Endothelial cell of umbilical vein (primary cell): ENCODE data around the gene ARHGAP21. TPM values are rescaled to one million over a fixed set of nuclear protein-coding genes. Genes with fewer than 3 reads are reported as not detected.

Experiments used
- BruUV-seq: library from RNA; stranded (reverse); fragments of 400-500 nt; replicated peaks from 2 replicates; lab custom pipeline; 2021; lab: Mats Ljungman, UMichigan
- CTCF ChIA-PET: fragments of 300-600, 350-600 bp; sonication (Branson Sonifier 250); formaldehyde crosslinking; loops from one replicate; lab custom pipeline; 2021; ENCODE audit warnings: antibody characterized with exemption, inconsistent platforms; lab: Charles Lee
- POLR2A ChIA-PET: fragments of 300-600, 350-600 bp; sonication (Branson Sonifier 250); formaldehyde crosslinking; loops from one replicate; lab custom pipeline; 2021; ENCODE audit warnings: antibody characterized with exemption, inconsistent platforms; lab: Charles Lee
- DNase-seq: peaks from one replicate; pipeline ENCODE4 v3.0.0-alpha.2; 2011; ENCODE audit warnings: low read depth, low spot score
- FAIRE-seq: peaks from 2 replicates; lab custom pipeline; 2011; peaks lifted over from hg19 to GRCh38; lab: Jason Lieb, UNC
- H2AFZ ChIP-seq: 2 replicates; pipeline ENCODE4 v1.6.0; 2012; ENCODE audit warnings: low read depth, low read length, control low read depth, inconsistent platforms
- H3K27ac ChIP-seq: 2 replicates; pipeline ENCODE4 v1.5.1; 2011; ENCODE audit warnings: low read depth, mild to moderate bottlenecking, control low read depth, low read length, moderate library complexity; ENCODE audit not compliant: insufficient read depth
- H3K27me3 ChIP-seq, 2 experiments: 2 replicates each; pipeline versions ENCODE4 v1.6.0 to v1.6.1; 2011; ENCODE audit warnings: low read length in 2 of 2, mixed read lengths in 1 of 2; ENCODE audit not compliant: control insufficient read depth in 2 of 2, insufficient read depth in 2 of 2
- H3K36me3 ChIP-seq, 2 experiments: 2 replicates in 1 of 2; 3 replicates in 1 of 2; pipeline ENCODE4 v1.5.1; 2011; ENCODE audit warnings: low read length in 2 of 2, mild to moderate bottlenecking in 1 of 2, moderate library complexity in 1 of 2; ENCODE audit not compliant: control insufficient read depth in 2 of 2, insufficient read depth in 2 of 2; ENCODE audit errors: extremely low read depth in 1 of 2
- H3K4me1 ChIP-seq: 3 replicates; pipeline ENCODE4 v1.5.1; 2011; ENCODE audit warnings: mild to moderate bottlenecking, low read length; ENCODE audit not compliant: control insufficient read depth, insufficient read depth; ENCODE audit errors: extremely low read depth
- H3K4me2 ChIP-seq: 2 replicates; pipeline ENCODE4 v1.6.1; 2011; ENCODE audit warnings: low read length, control low read depth, mixed read lengths; ENCODE audit not compliant: insufficient read depth
- H3K4me3 ChIP-seq, 3 experiments: fragments of 200-600 bp in 1 of 3; sonication (generic), shearing (Covaris generic) in 1 of 3; replicated peaks in 1 of 3; 2 replicates each; pipeline ENCODE4 v1.5.1; 2011 to 2016; ENCODE audit warnings: control low read depth in 3 of 3, low read length in 3 of 3, mild to moderate bottlenecking in 2 of 3, inconsistent platforms in 1 of 3, low read depth in 1 of 3, moderate library complexity in 1 of 3; ENCODE audit not compliant: insufficient read depth in 1 of 3
- H3K79me2 ChIP-seq: 2 replicates; pipeline ENCODE4 v1.6.0; 2012; ENCODE audit warnings: low read length, inconsistent platforms; ENCODE audit not compliant: control insufficient read depth, insufficient read depth
- H3K9ac ChIP-seq: replicated peaks from 2 replicates; pipeline ENCODE3; 2011; ENCODE audit warnings: low read length, control low read depth; ENCODE audit not compliant: insufficient read depth; ENCODE audit errors: extremely low read depth
- H3K9me1 ChIP-seq: replicated peaks from 3 replicates; pipeline ENCODE4 v1.6.0; 2011; ENCODE audit warnings: mild to moderate bottlenecking, low read length; ENCODE audit not compliant: control insufficient read depth, insufficient read depth; ENCODE audit errors: extremely low read depth
- H3K9me3 ChIP-seq: replicated peaks from 2 replicates; pipeline ENCODE4 v1.5.1; 2012; ENCODE audit warnings: low read length, inconsistent platforms; ENCODE audit not compliant: control insufficient read depth, insufficient read depth
- H4K20me1 ChIP-seq: replicated peaks from 2 replicates; pipeline ENCODE3; 2011; ENCODE audit warnings: mild to moderate bottlenecking, low read length; ENCODE audit not compliant: control insufficient read depth, insufficient read depth; ENCODE audit errors: extremely low read depth
- EZH2 ChIP-seq: IDR thresholded peaks from 2 replicates; pipeline ENCODE4 v1.6.1; 2012; ENCODE audit warnings: borderline replicate concordance, low read depth, mild to moderate bottlenecking, moderate library complexity, low read length, inconsistent platforms; ENCODE audit not compliant: severe bottlenecking
- FOS ChIP-seq: IDR thresholded peaks from 2 replicates; pipeline ENCODE4 v1.6.1; 2011; ENCODE audit warnings: mild to moderate bottlenecking, low read length, moderate library complexity, borderline replicate concordance; ENCODE audit not compliant: insufficient read depth
- GATA2 ChIP-seq: IDR thresholded peaks from 2 replicates; pipeline ENCODE4 v1.7.0; 2011; ENCODE audit warnings: low read depth, mild to moderate bottlenecking, moderate library complexity, mixed read lengths, low read length; ENCODE audit not compliant: insufficient read length, insufficient read depth
- JUN ChIP-seq: IDR thresholded peaks from 2 replicates; pipeline ENCODE4 v1.6.1; 2011; ENCODE audit warnings: borderline replicate concordance, low read depth; ENCODE audit not compliant: insufficient read length, insufficient read depth
- MYC ChIP-seq: IDR thresholded peaks from one replicate; pipeline ENCODE4 v1.6.1; 2011; ENCODE audit warnings: mild to moderate bottlenecking, low read depth, low read length
- dilution Hi-C: fragments of 300-500 bp; cut with MboI; formaldehyde crosslinking; loops from one replicate; pipeline ENCODE4 v1.15.0; 2019; ENCODE audit warnings: low sequenced_read_pairs; ENCODE audit not compliant: extremely low pct_ligation_motif_present
- intact Hi-C: fragments of 100-400 bp; cut with micrococcal nuclease; formaldehyde crosslinking; loops from one replicate; pipeline ENCODE4 v1.10.0; 2022
- polyA plus RNA-seq, 4 experiments: library from polyadenylated mRNA; depleted of rRNA in 3 of 4; stranded (reverse) in 3 of 4; unstranded in 1 of 4; fragments of >200 nt; gene quantifications; 2 replicates each; pipeline versions ENCODE4 v1.2.1 to v1.2.3, GENCODE V29; 2011 to 2012; ENCODE audit warnings: missing spikeins in 1 of 4
- total RNA-seq: library from RNA; stranded (reverse); gene quantifications from 2 replicates; pipeline ENCODE4 v1.2.3, GENCODE V29; 2021
- TF ChIP-seq, protein P1 (sequence below), 2 donors: IDR thresholded peaks; 1 replicate in 1 of 2; 2 replicates in 1 of 2; pipeline ENCODE4 v1.5.1; 2011; ENCODE audit warnings: low read length in 2 of 2, mild to moderate bottlenecking in 2 of 2, moderate library complexity in 2 of 2, control low read depth in 1 of 2, inconsistent platforms in 1 of 2, low read depth in 1 of 2; ENCODE audit not compliant: insufficient read depth in 1 of 2; ENCODE audit errors: extremely low read depth in 1 of 2
- TF ChIP-seq, protein P2 (sequence below): IDR thresholded peaks from 2 replicates; pipeline ENCODE4 v1.6.1; 2011; ENCODE audit not compliant: insufficient read depth, insufficient read length

ARHGAP21 gene
- total and polyA plus RNA-seq, 2 donors (not counting 3 experiments of a cell fraction or from before 2014, with no cell fraction given): 29.5 to 97.8 TPM

DNA sequence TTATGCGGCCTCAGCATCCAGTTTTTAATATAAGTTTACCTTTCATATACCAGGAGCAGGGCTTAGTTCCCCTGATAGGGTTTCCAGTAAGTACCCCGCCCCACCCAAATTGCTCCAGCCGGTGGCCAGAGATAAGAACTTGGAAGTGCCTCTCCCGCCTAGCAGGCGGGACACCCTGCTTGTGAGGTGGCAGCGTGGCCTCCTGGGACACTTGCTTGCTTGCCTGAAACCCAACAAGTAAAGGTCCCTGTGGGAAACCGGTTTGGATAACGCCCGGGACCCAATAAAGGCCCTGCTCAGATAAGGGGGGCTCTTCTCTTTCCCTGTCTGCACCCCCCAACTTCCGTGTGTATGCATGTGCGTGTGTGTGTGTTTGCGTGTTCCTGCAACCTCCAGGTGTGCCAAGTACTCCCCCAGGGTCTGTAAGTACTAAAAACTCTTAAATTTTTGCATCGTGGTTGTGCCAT is 154.3 kb downstream of the ARHGAP21 start:
- FAIRE-seq (no peak), DNase-seq (no peak)
- H3K9me3 ChIP-seq: no peaks in the 10 kb centered on the region
- intact Hi-C loops: no loop called here
- dilution Hi-C loops: no loop called here
- no peak overlapping the region for H3K4me3 ChIP-seq
- H3K27me3 ChIP-seq: no peaks in the 10 kb centered on the region
- H3K27ac ChIP-seq: no peak overlapping the region
- no peaks in the 10 kb centered on the region for H4K20me1 ChIP-seq
- H3K36me3 ChIP-seq: no peaks in the 10 kb centered on the region
- H3K9ac ChIP-seq: no peak overlapping the region
- no peak overlapping the region for H2AFZ ChIP-seq
- ChIA-PET CTCF (interaction anchor here (1.9 kb wide), 1 partner anchor 13 kb away, joined by 4 read pairs; no protein-coding TSS in a partner anchor), POLR2A (no interaction called here)
- no peak overlapping the region for H3K4me2 ChIP-seq
- TF ChIP-seq EZH2: no peak
- TF ChIP-seq, protein P1, sequence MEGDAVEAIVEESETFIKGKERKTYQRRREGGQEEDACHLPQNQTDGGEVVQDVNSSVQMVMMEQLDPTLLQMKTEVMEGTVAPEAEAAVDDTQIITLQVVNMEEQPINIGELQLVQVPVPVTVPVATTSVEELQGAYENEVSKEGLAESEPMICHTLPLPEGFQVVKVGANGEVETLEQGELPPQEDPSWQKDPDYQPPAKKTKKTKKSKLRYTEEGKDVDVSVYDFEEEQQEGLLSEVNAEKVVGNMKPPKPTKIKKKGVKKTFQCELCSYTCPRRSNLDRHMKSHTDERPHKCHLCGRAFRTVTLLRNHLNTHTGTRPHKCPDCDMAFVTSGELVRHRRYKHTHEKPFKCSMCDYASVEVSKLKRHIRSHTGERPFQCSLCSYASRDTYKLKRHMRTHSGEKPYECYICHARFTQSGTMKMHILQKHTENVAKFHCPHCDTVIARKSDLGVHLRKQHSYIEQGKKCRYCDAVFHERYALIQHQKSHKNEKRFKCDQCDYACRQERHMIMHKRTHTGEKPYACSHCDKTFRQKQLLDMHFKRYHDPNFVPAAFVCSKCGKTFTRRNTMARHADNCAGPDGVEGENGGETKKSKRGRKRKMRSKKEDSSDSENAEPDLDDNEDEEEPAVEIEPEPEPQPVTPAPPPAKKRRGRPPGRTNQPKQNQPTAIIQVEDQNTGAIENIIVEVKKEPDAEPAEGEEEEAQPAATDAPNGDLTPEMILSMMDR (IDR thresholded peaks at IDR 0.05; ENCODE audit: extremely low read depth in 1 of 2, insufficient read depth in 1 of 2, low read depth in 1 of 2, low read length in 2 of 2): no peak
- TF ChIP-seq MYC: no peak
- TF ChIP-seq GATA2: no peak
- no peaks in the 10 kb centered on the region for H3K9me1 ChIP-seq
- no peaks in the 10 kb centered on the region for H3K4me1 ChIP-seq
- no peaks in the 10 kb centered on the region for H3K79me2 ChIP-seq
- no TSS peak for BruUV-seq

DNA sequence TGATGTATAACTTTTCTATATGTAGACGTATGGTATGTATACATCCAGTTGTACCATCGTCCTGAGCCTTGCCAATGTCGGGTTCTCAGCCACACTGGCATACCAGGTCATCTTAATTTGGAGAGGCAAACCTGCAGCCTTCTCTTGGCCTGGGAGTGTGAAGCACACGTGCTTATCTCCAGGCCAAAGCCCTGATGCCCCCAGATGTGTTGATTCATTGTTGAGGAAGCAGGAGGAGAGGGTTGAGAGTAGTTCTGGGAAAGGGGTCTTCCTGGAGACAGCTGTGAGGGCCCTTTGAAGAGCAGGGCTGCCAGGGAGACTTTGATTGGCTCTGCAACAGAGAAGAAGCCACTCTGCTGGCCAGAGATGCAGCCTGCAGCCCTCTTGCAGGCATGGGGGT is 155.6 kb downstream of the ARHGAP21 start:
- Histone ChIP-seq H3K79me2 (no peaks in the 10 kb centered on the region), H3K9me3 (no peaks in the 10 kb centered on the region), H2AFZ (no peak overlapping the region), H4K20me1 (no peaks in the 10 kb centered on the region), H3K9me1 (no peaks in the 10 kb centered on the region), H3K27me3 (no peaks in the 10 kb centered on the region), H3K36me3 (no peaks in the 10 kb centered on the region), H3K4me1 (no peaks in the 10 kb centered on the region), H3K4me3 (no peak overlapping the region), H3K27ac (no peak overlapping the region), H3K4me2 (no peak overlapping the region), H3K9ac (no peak overlapping the region)
- no peak for FAIRE-seq
- DNase-seq: no peak
- intact Hi-C loops: no loop called here
- ChIA-PET POLR2A (no interaction called here), CTCF (no interaction called here)
- dilution Hi-C loops: no loop called here
- TF ChIP-seq, protein P1 (IDR thresholded peaks at IDR 0.05; ENCODE audit: extremely low read depth in 1 of 2, insufficient read depth in 1 of 2, low read depth in 1 of 2, low read length in 2 of 2): no peak
- no peak for TF ChIP-seq EZH2
- TF ChIP-seq GATA2: no peak
- TF ChIP-seq FOS: no peak
- TF ChIP-seq, protein P2, sequence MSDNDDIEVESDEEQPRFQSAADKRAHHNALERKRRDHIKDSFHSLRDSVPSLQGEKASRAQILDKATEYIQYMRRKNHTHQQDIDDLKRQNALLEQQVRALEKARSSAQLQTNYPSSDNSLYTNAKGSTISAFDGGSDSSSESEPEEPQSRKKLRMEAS: no peak
- no peak for TF ChIP-seq JUN
- BruUV-seq: no TSS peak
